NCI-H2227 (cell line): ENCODE data around the gene HIGD1A.
"Not testable (repeated sequence)": the region's sequence is repeated elsewhere in the genome, so short reads cannot be mapped to it uniquely, and the experiment has no call there.

Experiments used
- DNase-seq: peaks from one replicate; lab custom pipeline; 2025; ENCODE audit not compliant: unreplicated experiment; lab: John Stamatoyannopoulos, UW

Gene HIGD1A

DNA sequence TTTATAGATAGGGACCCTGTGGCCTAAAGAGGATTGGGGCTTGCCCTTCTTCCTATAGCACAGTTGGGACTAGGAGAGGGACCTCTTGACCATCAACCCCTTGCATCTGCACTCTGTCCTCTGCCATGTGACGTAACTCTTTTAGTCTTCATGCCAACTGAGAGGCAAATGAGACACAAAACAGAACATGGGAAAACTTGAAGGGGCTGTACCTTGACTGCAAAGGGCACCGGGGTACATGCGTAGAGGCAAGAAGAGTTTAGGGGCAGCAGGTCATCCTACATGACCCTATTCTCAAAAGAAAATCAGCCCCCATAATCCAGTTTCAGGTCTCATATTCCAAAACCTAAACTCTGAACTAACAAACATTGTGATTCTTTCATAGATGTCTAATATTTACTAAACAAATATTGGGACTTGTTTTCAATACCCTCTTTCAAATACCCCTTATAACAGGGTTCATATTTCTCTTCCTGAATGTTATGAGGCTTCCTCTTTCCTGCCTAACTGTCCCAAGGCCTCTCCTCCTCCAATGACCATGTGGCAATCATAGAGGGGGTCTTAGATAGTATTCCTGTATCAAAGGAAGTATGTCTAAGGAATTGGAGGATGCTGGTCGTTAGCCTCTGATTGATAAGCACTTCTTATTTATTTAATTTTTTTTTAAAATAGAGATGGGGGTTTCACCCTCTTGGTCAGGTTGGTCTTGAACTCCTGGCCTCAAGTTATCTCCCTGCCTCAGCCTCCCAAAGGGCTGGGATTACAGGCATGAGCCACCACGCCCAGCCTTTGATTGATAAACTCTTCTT lies 25.5 kb upstream of the HIGD1A start:
- no peak for DNase-seq

DNA sequence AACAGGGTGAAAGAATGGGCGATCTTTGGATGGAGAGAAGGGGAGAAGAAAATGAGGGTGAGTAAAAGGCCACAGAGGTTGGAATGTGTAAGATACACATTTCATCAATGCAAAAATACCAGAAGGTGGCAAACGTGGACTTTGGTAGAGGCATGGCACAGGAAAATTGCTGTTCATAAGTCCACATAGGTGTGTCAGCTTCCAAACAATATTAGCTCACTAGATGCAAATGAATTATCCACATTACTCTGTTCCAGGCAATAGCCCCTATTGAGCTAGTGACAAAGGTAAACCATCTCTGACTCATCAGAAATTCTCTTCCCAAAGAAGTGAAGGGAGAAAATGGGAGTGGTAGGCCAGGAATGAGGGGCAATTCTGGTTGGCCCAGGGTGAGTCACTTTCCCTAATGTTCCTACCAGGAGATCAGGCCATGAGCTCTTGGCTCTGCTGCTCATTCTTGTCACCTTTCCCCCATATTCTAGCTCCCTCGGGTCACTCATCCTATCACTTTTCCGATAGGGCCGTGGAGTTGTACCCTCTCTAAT lies 24.9 kb upstream of the HIGD1A start:
- DNase-seq, result no peak

DNA sequence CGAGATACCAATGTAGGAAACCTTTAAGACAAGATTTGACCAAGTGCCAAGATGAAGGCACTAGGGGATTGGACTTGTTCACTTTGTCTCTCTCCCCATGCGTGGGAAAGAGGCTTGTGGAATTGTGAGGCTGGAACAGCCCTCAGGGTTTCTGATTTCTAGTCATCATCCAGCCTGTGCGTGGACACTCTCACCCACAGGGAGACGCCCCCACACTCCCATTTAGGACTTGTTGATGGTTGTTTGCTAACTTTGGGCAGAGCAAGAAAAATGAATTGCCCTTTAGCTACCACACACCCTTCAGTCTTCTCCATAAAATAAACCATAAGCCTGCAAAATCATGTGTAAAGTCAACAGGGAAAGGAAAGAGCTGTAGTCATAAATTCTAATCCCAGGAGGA lies 23.4 kb upstream of the HIGD1A start:
- no peak for DNase-seq

DNA sequence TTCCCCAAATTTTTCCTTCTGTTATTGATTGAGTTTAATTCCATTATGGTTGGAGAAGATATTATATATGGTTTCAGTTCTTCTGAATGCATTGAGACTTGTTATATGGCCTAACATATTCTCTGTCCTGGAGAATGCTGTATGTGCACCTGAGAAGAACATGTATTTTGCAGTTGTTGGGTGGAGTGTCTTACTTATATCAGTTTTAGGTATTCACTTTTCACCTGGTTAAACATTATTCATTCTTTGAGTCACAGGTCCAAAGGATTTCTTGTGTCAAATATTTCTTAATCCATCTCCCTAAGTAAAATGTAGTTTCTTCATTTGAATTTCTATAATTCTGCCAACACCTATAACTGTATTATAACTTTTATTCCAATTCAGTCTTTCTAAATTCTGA lies 22.7 kb upstream of the HIGD1A start:
- DNase-seq, result no peak

DNA sequence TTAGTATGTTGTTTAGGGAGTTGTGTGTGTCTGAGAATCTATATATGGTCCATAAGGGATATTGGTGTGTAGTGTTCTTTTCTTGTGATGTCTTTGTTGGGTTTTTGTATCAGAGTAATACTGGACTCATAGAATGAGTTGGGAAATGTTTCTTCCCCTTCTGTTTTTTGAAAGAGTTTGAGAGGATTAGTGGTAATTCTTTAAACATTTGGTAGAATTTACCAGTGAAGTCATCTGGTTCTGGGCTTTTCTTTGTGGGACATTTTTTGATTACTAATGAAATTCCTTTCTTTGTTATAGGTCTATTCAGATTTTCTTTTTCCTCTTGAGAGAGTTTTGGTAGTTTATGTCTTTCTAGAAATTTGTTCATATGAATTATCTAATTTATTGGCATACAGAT lies 21.9 kb upstream of the HIGD1A start:
- DNase-seq, result no peak

DNA sequence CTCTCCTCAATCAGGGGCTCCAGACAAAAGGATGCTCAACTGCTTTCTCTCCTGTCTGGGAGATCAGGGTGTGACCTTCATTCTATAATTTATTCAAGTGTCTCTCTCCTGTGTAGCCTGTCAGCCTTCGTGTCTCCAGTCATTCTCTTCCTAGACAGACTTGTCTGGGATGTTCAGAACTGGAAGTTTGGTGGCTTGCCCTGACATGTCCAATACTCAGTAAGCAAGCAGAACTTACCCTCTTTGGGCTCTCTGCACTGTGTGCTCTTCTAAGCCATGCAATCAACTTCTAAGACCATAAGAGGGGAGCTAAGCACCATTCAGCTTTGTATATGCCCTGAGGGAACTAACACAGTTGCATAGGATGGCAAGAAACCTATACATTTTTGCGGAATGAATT lies 19.1 kb upstream of the HIGD1A start:
- peak; percentile 16 for DNase-seq

DNA sequence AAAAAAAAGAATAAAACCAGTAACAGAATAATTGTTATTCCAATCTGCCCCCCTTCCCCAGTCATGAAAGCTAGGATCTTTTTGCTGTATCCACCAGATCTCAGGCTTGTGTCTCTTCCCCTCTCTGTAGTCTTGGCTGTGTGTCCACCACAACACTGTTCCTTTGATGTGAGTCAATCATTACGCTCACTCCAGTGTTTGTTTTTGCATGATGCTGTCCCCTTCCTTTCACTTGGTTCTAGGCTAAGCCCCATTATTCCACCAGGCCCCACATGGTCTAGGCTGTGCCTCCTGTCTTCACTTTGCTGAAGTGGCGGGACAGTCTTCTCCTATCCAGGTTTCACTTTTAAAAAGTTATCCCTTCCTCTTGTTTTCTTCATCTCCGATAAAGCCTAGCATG lies 18.5 kb upstream of the HIGD1A start:
- no peak for DNase-seq

DNA sequence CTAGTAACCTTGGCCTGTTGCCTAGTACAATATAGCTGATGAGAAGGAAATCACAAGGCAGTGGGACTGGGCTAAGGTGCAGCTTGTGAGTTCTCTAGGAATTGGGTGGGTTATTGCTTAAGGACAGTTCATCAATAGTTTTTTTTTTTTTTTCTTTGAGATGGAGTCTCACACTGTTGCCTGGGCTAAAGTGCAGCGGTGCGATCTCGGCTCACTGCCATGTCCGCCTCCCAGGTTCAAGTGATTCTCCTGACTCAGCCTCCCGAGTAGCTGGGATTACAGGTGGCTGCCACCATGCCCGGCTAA lies 16.4 kb upstream of the HIGD1A start:
- no peak for DNase-seq

DNA sequence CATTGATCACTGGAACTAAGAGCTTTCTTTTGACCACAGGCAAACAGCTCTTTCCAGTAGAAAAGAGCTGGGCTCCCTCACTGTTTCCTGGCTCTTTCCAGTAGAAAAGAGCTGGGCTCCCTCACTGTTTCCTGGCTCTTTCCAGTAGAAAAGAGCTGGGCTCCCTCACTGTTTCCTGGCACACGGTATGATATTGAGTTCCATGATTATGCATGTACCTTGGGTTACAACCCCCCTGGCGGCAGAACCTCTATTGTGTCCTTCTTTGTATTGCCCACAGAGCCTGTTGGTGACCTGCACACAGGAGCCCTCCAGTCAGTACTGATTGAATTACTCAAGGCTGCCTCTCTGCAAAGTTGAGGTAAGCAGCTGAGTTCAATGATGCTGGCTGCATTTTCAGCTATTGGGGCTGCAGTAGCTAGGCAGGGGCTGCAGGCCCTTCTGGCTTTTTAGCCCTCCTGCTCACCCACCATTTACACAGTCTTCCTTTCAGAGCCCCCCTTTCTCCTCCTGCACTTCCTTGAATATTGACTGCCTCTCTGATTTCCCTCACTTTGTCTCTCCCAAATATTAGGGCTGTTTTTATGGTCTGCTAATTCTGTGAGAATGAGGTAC lies 15.2 kb upstream of the HIGD1A start:
- peak; percentile 48 for DNase-seq

DNA sequence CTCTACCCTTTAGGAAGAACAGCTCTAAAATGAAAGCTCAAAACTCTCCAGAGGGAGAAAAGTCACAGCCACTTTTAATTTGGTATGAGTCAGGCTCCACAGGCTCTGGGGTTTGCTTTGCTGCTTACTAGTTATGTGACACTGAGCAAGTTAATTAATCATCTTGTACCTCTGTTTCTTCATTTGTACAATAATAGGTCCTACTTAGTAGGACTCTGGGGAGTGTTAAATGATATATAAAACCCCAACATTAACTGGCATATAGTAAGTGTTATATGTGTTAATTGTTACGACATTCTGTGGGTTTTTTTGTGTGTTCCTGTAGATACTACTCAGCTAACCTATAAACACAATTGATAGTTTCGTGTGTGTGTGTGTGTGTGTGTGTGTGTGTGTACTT lies 11.5 kb upstream of the HIGD1A start:
- DNase-seq, result no peak

DNA sequence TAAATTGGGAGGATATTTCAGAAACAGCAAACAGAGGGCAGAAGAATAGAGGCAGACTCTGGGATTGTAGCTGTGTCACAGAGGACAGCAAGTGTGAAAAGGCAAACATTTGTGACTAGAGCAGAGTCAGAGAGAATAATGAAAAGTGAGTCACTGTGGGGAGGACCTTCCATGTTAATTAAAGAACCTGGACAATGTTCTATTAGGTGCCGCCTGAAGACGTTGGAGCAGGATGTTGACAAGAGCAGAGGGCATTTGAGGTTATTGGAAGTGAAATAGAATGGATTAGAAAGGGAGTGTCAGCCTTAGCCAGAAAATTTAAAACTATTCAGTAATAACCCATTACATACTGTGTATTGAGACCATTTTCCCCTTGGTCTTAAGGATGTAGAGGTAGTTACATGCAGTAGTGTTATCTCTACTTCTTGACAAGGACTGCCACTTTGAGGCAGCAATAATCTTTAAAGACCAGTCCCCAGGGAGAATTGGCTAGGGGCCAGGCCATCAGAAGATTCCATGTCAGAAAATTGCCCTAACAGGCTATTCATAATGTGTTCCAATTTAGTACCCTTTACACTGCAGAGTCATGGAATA lies 10.7 kb upstream of the HIGD1A start:
- peak; percentile 73 for DNase-seq

DNA sequence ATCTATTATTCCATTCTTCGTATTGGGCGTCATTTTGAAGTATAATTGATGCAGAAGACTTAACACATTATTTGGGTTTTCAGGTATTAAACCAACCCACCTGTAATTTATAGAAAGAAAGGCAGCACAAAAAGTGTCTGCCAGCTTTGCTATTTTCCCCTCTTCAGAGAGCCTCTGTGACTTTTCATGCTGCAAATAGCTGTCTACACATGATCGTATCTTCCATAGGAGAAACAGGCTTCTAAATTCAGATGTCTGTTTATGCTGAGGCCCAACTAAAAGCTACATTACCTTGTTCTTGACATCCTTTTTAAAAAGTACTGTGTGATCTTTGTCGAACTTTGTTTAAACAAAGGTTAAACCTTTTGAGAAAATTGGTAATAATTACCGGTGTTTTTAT lies 10.0 kb upstream of the HIGD1A start:
- DNase-seq, result no peak

DNA sequence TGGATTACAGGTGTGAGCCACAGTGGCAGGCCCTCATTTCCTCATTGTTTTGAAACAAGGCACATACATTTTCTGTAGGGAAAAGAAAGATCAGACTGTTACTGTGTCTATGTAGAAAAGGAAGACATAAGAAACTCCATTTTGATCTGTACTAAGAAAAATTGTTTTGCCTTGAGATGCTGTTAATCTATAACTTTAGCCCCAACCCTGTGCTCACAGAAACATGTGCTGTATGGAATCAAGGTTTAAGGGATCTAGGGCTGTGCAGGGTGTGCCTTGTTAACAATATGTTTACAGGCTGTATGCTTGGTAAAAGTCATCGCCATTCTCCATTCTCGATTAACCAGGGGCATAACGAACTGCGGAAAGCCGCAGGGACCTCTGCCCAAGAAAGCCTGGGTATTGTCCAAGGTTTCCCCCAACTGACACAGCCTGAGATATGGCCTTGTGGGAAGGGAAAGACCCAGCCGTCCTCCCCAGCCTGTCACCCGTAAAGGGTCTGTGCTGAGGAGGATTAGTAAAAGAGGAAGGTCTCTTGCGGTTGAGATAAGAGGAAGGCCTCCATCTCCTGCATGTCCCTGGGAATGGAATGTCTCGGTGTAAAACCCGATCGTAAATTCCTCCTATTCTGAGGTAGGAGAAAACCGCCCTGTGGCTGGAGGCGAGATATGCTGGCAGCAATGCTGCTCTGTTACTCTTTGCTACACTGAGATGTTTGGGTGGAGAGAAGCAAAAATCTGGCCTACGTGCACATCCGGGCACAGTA lies 7.0 kb upstream of the HIGD1A start:
- DNase-seq, result not testable (repeated sequence)

DNA sequence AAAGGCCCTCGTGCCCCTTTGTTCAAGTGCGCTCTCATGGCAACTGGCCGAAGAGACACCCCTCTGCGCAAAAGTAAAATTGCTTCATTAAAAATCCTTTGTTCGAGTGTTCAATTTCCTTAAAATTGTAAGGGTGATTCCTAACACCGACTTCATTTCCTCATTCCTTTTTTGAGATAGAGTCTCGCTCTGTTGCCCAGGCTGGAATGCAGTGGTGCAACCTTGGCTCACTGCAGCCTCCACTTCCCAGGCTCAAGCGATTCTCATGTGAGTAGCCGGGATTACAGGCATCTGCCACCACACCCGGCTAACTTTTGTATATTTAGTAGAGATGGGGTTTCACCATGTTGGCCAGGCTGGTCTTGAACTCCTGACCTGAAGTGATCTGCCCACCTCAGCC lies 6.4 kb upstream of the HIGD1A start:
- DNase-seq, result not testable (repeated sequence)

DNA sequence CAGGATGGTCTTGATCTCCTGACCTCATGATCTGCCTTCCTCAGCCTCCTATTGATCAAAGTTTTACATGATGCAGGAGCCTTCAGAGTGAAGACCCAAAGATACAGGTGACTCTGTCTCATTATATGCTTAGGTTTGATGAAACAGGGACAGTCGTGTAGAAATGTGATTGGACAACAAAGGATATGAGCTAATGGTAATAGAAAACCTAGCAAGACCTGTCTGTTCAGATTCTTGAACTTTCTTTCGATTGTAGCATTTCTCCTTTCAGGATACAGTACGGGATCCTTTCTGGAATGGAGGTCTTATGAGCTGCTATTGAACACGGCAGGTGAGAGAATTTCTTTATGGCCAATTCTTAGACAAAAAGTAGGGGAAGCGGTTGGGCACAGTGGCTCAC lies 4.9 kb upstream of the HIGD1A start, which contains the start of gene ACKR2:
Gene ACKR2 (plus strand): TSS at position 244 of the 400 bp plus-strand sequence. CDS start 55,058 bp downstream, outside the sequence.
- no peak for DNase-seq

DNA sequence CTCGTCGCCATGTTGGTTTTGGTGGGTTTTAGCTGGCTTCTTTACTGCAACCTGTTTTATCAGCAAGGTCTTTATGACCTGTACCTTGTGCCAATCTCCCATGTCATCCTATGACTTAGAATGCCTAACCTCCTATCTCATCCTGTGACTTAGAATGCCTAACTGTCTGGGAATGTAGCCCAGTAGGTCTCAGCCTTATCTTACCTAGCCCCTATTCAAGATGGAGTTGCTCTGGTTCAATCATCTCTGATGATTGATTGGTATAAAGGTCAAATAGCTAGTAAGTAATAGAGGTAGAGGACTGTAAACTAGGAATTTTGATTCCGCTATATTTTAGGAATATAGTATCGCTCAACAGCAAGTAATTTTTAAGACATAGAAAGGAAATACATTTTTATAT lies 3.6 kb upstream of the HIGD1A start:
- no peak for DNase-seq

DNA sequence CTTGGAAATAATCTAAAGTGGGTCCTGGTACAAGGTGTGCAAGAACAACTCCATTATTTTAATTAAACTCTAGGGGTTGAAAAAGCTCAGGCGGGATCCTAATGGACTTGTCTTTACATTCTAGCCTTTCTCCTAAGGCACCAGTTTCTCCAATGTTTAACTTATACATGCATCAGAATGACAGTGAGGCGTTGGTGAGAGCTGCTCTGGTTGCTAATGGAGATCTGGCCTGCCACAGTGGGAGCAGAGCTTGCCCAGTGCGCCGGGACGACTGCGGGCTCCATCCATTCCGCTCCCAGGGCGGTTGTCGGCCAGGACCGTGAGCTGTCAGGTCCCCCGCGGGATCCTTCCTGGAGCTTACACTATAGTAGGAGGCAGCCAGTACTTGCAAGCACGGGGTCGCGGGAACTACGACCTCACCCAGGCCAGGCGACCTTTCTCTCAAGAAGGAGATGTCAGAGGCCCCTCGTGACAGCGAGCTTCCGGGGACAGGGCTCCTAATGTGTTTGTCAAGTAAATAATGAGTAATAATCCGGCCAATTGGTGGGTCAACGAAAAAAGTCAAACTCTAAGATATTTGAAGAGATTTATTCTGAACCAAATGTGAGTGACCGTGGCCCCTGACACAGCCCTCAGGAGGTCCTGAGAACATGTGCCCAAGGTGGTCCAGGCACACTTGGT lies 991 bp upstream of the HIGD1A start:
- peak; percentile 5 for DNase-seq

DNA sequence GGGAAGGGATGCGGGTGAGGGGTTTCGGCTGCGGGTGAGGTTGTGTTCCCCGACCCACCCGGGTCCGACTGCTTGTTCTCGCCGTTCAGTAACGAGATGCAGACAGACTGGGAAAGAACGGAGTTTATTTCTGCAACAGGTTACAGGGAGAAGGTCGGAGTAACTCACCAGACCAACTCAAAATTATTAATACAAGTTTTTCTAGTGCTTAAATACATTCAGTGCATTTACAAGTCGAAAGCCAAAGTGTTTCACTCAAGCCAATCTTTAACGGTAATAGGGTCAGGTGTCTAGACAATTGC lies 492 bp upstream of the HIGD1A start:
- DNase-seq, result no peak

DNA sequence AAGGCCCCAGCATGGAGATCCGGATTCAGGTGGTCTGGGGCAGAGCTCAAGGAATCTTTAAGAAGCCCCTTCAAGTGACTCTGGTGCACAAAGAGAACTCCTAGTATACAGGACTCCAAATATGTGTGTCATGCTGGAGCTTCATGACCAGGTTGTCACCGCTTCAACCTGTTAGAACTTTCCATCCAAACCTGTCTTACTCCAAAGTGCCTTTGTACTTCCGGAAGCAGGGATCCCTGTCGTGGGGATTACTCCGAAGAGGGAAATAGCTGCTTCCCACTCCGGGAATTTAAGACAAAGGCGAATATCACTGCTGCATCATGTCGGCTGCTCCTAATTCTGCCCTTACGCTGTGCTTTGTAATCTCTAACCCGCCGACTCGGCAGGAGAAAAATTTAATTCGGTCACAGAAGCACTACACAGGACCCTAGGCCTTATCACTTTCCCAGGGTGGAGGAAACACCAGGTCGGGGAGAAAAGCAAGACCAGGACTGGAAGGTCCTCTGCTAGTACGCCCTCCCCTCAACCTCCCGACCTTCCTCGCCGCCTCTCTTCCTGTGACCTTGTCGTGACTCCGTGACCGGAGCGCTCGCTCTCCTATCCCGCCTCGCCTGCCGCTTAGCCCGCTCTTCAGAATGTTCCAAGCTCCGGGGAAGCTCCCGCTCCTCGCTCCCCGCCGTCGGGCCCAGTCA lies 730 bp downstream of the HIGD1A start:
- DNase-seq, result peak; percentile 29

DNA sequence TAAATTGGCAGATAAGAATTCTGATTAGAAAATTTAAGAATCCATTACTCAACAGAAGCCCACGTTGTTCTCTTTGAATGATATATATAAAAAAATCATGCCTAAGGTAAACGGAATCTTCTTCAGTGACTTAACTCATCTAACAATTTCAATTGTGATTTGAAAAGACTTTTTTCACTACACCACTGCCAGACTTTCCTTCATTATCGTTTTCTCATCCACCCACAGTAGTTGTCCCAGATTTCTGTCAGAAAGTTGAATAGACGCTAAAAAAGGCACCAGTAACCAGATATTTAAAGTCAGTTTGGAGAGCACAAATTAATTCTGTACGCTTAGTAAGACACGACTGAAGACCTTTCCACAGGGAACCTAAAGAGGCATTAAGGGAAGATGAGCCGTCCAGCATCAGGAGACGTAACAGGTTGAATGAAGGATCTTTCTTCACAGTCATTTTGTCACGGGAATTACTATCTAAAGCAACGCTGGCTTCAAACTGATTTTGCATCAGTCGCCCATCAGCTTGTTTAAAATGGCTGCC lies 1.3 kb downstream of the HIGD1A start:
- DNase-seq, result peak; percentile 27
